ENCODE results near the gene C1GALT1. TPM values are rescaled to one million over a fixed set of nuclear protein-coding genes. Genes with fewer than 3 reads are reported as not detected.

The C1GALT1 gene
- total RNA-seq, 4 donors from 2014 or later: 26.8 to 45.9 (median 29.4) TPM

GRCh38 chr7:7276161-7276560 lies 93.8 kb downstream of the C1GALT1 start:
- no peak for DNase-seq (ENCODE audit: low spot score in 2 of 2)
- WGBS, 2 donors: 19 to 32% methylated on average over 3 of the region's 3 CpGs
- TF ChIP-seq POLR2A (IDR thresholded peaks at IDR 0.05) (no peak), CTCF (IDR thresholded peaks at IDR 0.05) (no peak)
- no peak overlapping the region for H3K4me3 ChIP-seq (ENCODE audit: low read depth, poor library complexity, severe bottlenecking)
- intact Hi-C loops (cut with DNase I; ENCODE audit: low total_unique reads): no loop called here

- no peak overlapping the region for H3K4me3 ChIP-seq (ENCODE audit: low read depth, poor library complexity, severe bottlenecking)
- no peak for DNase-seq (ENCODE audit: low spot score in 2 of 2)
- WGBS, 2 donors: 75 to 92% methylated on average over 5 of the region's 5 CpGs
- TF ChIP-seq CTCF (IDR thresholded peaks at IDR 0.05) (no peak), POLR2A (IDR thresholded peaks at IDR 0.05) (no peak)
- intact Hi-C loops (cut with DNase I; ENCODE audit: low total_unique reads): no loop called here
Observed at GRCh38 chr7:7290429-7291122, 108.2 kb downstream of the C1GALT1 start.

- TF ChIP-seq POLR2A (IDR thresholded peaks at IDR 0.05) (no peak), CTCF (IDR thresholded peaks at IDR 0.05) (no peak)
- WGBS, 2 donors: 86 to 89% methylated on average over 4 of the region's 4 CpGs
- no peak for DNase-seq (ENCODE audit: low spot score in 2 of 2)
- H3K4me3 ChIP-seq (ENCODE audit: low read depth, poor library complexity, severe bottlenecking): no peak overlapping the region
- intact Hi-C loops (cut with DNase I; ENCODE audit: low total_unique reads): no loop called here
Observed at GRCh38 chr7:7292085-7292484, 109.7 kb downstream of the C1GALT1 start.

GRCh38 chr7:7292608-7293007 lies 110.3 kb downstream of the C1GALT1 start:
- no peak overlapping the region for H3K4me3 ChIP-seq (ENCODE audit: low read depth, poor library complexity, severe bottlenecking)
- intact Hi-C loops (cut with DNase I; ENCODE audit: low total_unique reads): no loop called here
- 82 to 84% methylated on average over 5 of the region's 5 CpGs for WGBS, 2 donors
- TF ChIP-seq CTCF (IDR thresholded peaks at IDR 0.05) (no peak), POLR2A (IDR thresholded peaks at IDR 0.05) (no peak)
- no peak for DNase-seq (ENCODE audit: low spot score in 2 of 2)

GRCh38 chr7:7293092-7293491 lies 110.7 kb downstream of the C1GALT1 start:
- no peak for DNase-seq (ENCODE audit: low spot score in 2 of 2)
- no peak overlapping the region for H3K4me3 ChIP-seq (ENCODE audit: low read depth, poor library complexity, severe bottlenecking)
- 89 to 98% methylated on average over 2 of the region's 2 CpGs for WGBS, 2 donors
- intact Hi-C loops (cut with DNase I; ENCODE audit: low total_unique reads): no loop called here
- no peak for TF ChIP-seq CTCF (IDR thresholded peaks at IDR 0.05)
- TF ChIP-seq POLR2A (IDR thresholded peaks at IDR 0.05): no peak

- WGBS, 2 donors: 66 to 81% methylated on average over 4 of the region's 4 CpGs
- DNase-seq (ENCODE audit: low spot score in 2 of 2): no peak
- TF ChIP-seq CTCF (IDR thresholded peaks at IDR 0.05): no peak
- no peak for TF ChIP-seq POLR2A (IDR thresholded peaks at IDR 0.05)
- H3K4me3 ChIP-seq (ENCODE audit: low read depth, poor library complexity, severe bottlenecking): no peak overlapping the region
- intact Hi-C loops (cut with DNase I; ENCODE audit: low total_unique reads): no loop called here
Observed at GRCh38 chr7:7294911-7295310, 112.6 kb downstream of the C1GALT1 start.

Measured in lower leg skin (tissue), 4 donors.